WTC11 (cell line): Measurements from ENCODE around the gene CTAGE6.
"Not testable (repeated sequence)": the region's sequence is repeated elsewhere in the genome, so short reads cannot be mapped to it uniquely, and the experiment has no call there.

Source experiments
- GABPB1 ChIP-seq: sonication (generic); formaldehyde crosslinking; IDR thresholded peaks from 2 replicates; pipeline ENCODE4 v1.8.1; 2023; ENCODE audit warnings: mild to moderate bottlenecking, missing genetic modification reagents
- NR3C1 ChIP-seq: sonication (generic); formaldehyde crosslinking; conservative IDR thresholded peaks from 2 replicates; pipeline ENCODE4 v1.8.1; 2023; ENCODE audit warnings: low read depth, mild to moderate bottlenecking, missing genetic modification reagents
- RELA ChIP-seq: sonication (generic); formaldehyde crosslinking; IDR thresholded peaks from 2 replicates; pipeline ENCODE4 v1.8.1; 2022; ENCODE audit warnings: missing genetic modification reagents, mild to moderate bottlenecking, borderline replicate concordance
- TEAD1 ChIP-seq: sonication (generic); formaldehyde crosslinking; IDR thresholded peaks from 2 replicates; pipeline ENCODE4 v1.8.0; 2022; ENCODE audit warnings: mild to moderate bottlenecking, missing genetic modification reagents
- TP53 ChIP-seq: sonication (generic); formaldehyde crosslinking; IDR thresholded peaks from 2 replicates; pipeline ENCODE4 v1.8.1; 2023; ENCODE audit warnings: mild to moderate bottlenecking, missing genetic modification reagents
- ZNF416 ChIP-seq: fragments of 250-450 bp; sonication (Bioruptor Pico); IDR thresholded peaks from 2 replicates; pipeline ENCODE4 v1.9.0; 2021; ENCODE audit warnings: mild to moderate bottlenecking, inconsistent platforms
- TF ChIP-seq, protein P1 (sequence below): fragments of 200-600 bp; IDR thresholded peaks from 2 replicates; pipeline ENCODE4 v1.8.0; 2022; ENCODE audit warnings: antibody characterized with exemption
- TF ChIP-seq, protein P2 (sequence below): sonication (generic); formaldehyde crosslinking; conservative IDR thresholded peaks from 2 replicates; pipeline ENCODE4 v1.8.1; 2023; ENCODE audit warnings: mild to moderate bottlenecking, low read depth, missing genetic modification reagents, moderate library complexity
- TF ChIP-seq, protein P3 (sequence below): sonication (generic); formaldehyde crosslinking; conservative IDR thresholded peaks from 2 replicates; pipeline ENCODE4 v1.8.1; 2022; ENCODE audit warnings: mild to moderate bottlenecking, missing genetic modification reagents
- TF ChIP-seq, protein P4 (sequence below): sonication (generic); formaldehyde crosslinking; IDR thresholded peaks from 2 replicates; pipeline ENCODE4 v1.8.1; 2023; ENCODE audit warnings: mild to moderate bottlenecking, moderate library complexity, missing genetic modification reagents

DNA sequence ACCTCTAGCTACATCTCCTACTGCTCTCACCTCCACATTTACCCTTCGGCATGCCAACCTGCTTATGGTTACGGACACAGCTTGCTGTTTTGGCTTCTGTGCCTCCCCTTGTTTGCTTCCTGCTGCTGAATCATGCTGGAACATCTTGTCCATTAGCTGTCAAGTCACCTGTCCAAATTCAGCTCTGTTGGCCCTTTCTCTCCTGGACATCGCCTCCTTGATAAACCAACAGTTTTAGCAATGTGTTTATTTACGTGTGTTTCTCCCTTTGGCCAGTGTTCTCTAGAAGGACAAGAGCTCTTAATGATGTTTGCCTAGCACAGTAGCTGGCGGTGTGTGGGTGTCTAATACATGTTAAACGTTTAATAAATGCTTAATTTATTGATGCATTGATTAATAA lies 31.4 kb downstream of the CTAGE6 start:
- not testable (repeated sequence) for TF ChIP-seq TEAD1 (CRISPR knock-in tag); NR3C1 (CRISPR knock-in tag); GABPB1 (CRISPR knock-in tag); ZNF416; TP53 (CRISPR knock-in tag); RELA (CRISPR knock-in tag)
- TF ChIP-seq, protein P1, sequence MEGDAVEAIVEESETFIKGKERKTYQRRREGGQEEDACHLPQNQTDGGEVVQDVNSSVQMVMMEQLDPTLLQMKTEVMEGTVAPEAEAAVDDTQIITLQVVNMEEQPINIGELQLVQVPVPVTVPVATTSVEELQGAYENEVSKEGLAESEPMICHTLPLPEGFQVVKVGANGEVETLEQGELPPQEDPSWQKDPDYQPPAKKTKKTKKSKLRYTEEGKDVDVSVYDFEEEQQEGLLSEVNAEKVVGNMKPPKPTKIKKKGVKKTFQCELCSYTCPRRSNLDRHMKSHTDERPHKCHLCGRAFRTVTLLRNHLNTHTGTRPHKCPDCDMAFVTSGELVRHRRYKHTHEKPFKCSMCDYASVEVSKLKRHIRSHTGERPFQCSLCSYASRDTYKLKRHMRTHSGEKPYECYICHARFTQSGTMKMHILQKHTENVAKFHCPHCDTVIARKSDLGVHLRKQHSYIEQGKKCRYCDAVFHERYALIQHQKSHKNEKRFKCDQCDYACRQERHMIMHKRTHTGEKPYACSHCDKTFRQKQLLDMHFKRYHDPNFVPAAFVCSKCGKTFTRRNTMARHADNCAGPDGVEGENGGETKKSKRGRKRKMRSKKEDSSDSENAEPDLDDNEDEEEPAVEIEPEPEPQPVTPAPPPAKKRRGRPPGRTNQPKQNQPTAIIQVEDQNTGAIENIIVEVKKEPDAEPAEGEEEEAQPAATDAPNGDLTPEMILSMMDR, result not testable (repeated sequence)
- TF ChIP-seq, protein P2, sequence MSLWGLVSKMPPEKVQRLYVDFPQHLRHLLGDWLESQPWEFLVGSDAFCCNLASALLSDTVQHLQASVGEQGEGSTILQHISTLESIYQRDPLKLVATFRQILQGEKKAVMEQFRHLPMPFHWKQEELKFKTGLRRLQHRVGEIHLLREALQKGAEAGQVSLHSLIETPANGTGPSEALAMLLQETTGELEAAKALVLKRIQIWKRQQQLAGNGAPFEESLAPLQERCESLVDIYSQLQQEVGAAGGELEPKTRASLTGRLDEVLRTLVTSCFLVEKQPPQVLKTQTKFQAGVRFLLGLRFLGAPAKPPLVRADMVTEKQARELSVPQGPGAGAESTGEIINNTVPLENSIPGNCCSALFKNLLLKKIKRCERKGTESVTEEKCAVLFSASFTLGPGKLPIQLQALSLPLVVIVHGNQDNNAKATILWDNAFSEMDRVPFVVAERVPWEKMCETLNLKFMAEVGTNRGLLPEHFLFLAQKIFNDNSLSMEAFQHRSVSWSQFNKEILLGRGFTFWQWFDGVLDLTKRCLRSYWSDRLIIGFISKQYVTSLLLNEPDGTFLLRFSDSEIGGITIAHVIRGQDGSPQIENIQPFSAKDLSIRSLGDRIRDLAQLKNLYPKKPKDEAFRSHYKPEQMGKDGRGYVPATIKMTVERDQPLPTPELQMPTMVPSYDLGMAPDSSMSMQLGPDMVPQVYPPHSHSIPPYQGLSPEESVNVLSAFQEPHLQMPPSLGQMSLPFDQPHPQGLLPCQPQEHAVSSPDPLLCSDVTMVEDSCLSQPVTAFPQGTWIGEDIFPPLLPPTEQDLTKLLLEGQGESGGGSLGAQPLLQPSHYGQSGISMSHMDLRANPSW (CRISPR knock-in tag), result not testable (repeated sequence)
- TF ChIP-seq, protein P3, sequence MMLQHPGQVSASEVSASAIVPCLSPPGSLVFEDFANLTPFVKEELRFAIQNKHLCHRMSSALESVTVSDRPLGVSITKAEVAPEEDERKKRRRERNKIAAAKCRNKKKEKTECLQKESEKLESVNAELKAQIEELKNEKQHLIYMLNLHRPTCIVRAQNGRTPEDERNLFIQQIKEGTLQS, result not testable (repeated sequence)
- TF ChIP-seq, protein P4, sequence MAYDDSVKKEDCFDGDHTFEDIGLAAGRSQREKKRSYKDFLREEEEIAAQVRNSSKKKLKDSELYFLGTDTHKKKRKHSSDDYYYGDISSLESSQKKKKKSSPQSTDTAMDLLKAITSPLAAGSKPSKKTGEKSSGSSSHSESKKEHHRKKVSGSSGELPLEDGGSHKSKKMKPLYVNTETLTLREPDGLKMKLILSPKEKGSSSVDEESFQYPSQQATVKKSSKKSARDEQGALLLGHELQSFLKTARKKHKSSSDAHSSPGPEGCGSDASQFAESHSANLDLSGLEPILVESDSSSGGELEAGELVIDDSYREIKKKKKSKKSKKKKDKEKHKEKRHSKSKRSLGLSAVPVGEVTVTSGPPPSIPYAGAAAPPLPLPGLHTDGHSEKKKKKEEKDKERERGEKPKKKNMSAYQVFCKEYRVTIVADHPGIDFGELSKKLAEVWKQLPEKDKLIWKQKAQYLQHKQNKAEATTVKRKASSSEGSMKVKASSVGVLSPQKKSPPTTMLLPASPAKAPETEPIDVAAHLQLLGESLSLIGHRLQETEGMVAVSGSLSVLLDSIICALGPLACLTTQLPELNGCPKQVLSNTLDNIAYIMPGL (CRISPR knock-in tag), result not testable (repeated sequence)
